H1 (cell line): ENCODE data around the gene MAP3K14. TPM values are rescaled to one million over a fixed set of nuclear protein-coding genes. Genes with fewer than 3 reads are reported as not detected.
A peak's percentile ranks its signal among the peaks of the same experiment; 100 is the strongest.

ENCODE experiments used
- CTCF ChIA-PET: fragments of 300-600 bp; sonication (Branson Sonifier 250); formaldehyde crosslinking; loops from one replicate; lab custom pipeline; 2021; ENCODE audit not compliant: partially characterized antibody; lab: Charles Lee
- POLR2A ChIA-PET: fragments of 300-600 bp; sonication (Branson Sonifier 250); formaldehyde crosslinking; loops from one replicate; lab custom pipeline; 2021; ENCODE audit warnings: inconsistent platforms; ENCODE audit not compliant: partially characterized antibody; lab: Charles Lee
- DNase-seq, 2 experiments: peaks; one replicate each; pipeline versions ENCODE4 v3.0.0 to v3.0.0-alpha.2; 2010 to 2022; ENCODE audit warnings: low spot score in 2 of 2, low read depth in 1 of 2, mixed read lengths in 1 of 2
- FAIRE-seq: peaks from 2 replicates; lab custom pipeline; 2011; peaks lifted over from hg19 to GRCh38; lab: Jason Lieb, UNC
- H2AFZ ChIP-seq: 2 replicates; pipeline ENCODE4 v1.8.1; 2012; ENCODE audit warnings: low read length, inconsistent platforms
- H2AK5ac ChIP-seq: 2 replicates; pipeline ENCODE4 v1.6.1; 2013; ENCODE audit warnings: low read depth, low read length
- H2BK120ac ChIP-seq: replicated peaks from 2 replicates; pipeline ENCODE3; 2013; ENCODE audit warnings: low read depth, low read length, inconsistent platforms
- H2BK12ac ChIP-seq: 2 replicates; pipeline ENCODE4 v1.6.1; 2013; ENCODE audit warnings: low read depth, low read length
- H2BK15ac ChIP-seq: 2 replicates; pipeline ENCODE4 v1.6.1; 2013; ENCODE audit warnings: low read length
- H2BK20ac ChIP-seq: 2 replicates; pipeline ENCODE4 v1.6.1; 2013; ENCODE audit warnings: low read length
- H2BK5ac ChIP-seq: 2 replicates; pipeline ENCODE4 v1.6.1; 2013; ENCODE audit warnings: low read depth, low read length
- H3K14ac ChIP-seq: 2 replicates; pipeline ENCODE4 v1.6.1; 2013; ENCODE audit warnings: inconsistent platforms; ENCODE audit not compliant: insufficient read length
- H3K18ac ChIP-seq: 2 replicates; pipeline ENCODE4 v1.6.1; 2013; ENCODE audit warnings: low read length; ENCODE audit errors: extremely low read depth
- H3K23ac ChIP-seq: 2 replicates; pipeline ENCODE4 v1.6.1; 2013; ENCODE audit warnings: inconsistent platforms; ENCODE audit not compliant: insufficient read length
- H3K23me2 ChIP-seq: 2 replicates; pipeline ENCODE4 v1.6.1; 2013; ENCODE audit warnings: low read depth, low read length
- H3K27ac ChIP-seq: 2 replicates; pipeline ENCODE4 v1.6.1; 2011; ENCODE audit warnings: low read depth, low read length, inconsistent platforms
- H3K27me3 ChIP-seq, 4 experiments: replicated peaks in 1 of 4; 1 replicate in 1 of 4; 2 replicates in 3 of 4; pipeline versions ENCODE4 v1.6.1 to v1.8.1; 2011 to 2013; ENCODE audit warnings: low read length in 3 of 4, mild to moderate bottlenecking in 3 of 4, inconsistent platforms in 2 of 4, mixed read lengths in 2 of 4, moderate library complexity in 1 of 4; ENCODE audit not compliant: control insufficient read depth in 3 of 4, insufficient read depth in 3 of 4; ENCODE audit errors: extremely low read depth in 1 of 4
- H3K36me3 ChIP-seq, 4 experiments: 2 replicates each; pipeline versions ENCODE4 v1.6.1 to v1.8.1; 2011 to 2013; ENCODE audit warnings: mild to moderate bottlenecking in 4 of 4, low read length in 3 of 4, moderate library complexity in 2 of 4, control low read depth in 1 of 4, inconsistent platforms in 1 of 4; ENCODE audit not compliant: insufficient read depth in 4 of 4, control insufficient read depth in 2 of 4
- H3K4ac ChIP-seq: replicated peaks from 2 replicates; pipeline ENCODE3; 2013; ENCODE audit warnings: low read length, low read depth, mixed read lengths, inconsistent platforms; ENCODE audit not compliant: insufficient read length
- H3K4me1 ChIP-seq, 4 experiments: replicated peaks in 1 of 4; 1 replicate in 1 of 4; 2 replicates in 3 of 4; pipeline versions ENCODE4 v1.6.1 to v1.8.1; 2011 to 2013; ENCODE audit warnings: low read length in 3 of 4, inconsistent platforms in 2 of 4, mixed read lengths in 1 of 4; ENCODE audit not compliant: insufficient read depth in 4 of 4, control insufficient read depth in 3 of 4
- H3K4me2 ChIP-seq, 2 experiments: 2 replicates each; pipeline versions ENCODE4 v1.6.1 to v1.8.1; 2011 to 2013; ENCODE audit warnings: low read depth in 2 of 2, low read length in 2 of 2, control low read depth in 1 of 2, inconsistent platforms in 1 of 2, mild to moderate bottlenecking in 1 of 2; ENCODE audit not compliant: insufficient read depth in 1 of 2
- H3K4me3 ChIP-seq, 4 experiments: fragments of 200-600, 300-600 bp in 1 of 4; sonication (generic), shearing (Covaris generic), sonication (Bioruptor Twin) in 1 of 4; 2 replicates each; pipeline versions ENCODE4 v1.5.1 to v1.8.1; 2011 to 2016; ENCODE audit warnings: low read length in 4 of 4, low read depth in 3 of 4, control low read depth in 2 of 4, inconsistent platforms in 2 of 4, mild to moderate bottlenecking in 2 of 4, mixed read lengths in 1 of 4, moderate library complexity in 1 of 4; ENCODE audit not compliant: insufficient read depth in 2 of 4; ENCODE audit errors: extremely low read depth in 1 of 4
- H3K56ac ChIP-seq: replicated peaks from 2 replicates; pipeline ENCODE3; 2013; ENCODE audit warnings: low read depth, mild to moderate bottlenecking, mixed read lengths, low read length, inconsistent platforms; ENCODE audit not compliant: insufficient read length
- H3K79me1 ChIP-seq: 2 replicates; pipeline ENCODE4 v1.6.1; 2013; ENCODE audit warnings: low read depth, low read length, control low read depth
- H3K79me2 ChIP-seq, 2 experiments: 2 replicates each; pipeline versions ENCODE4 v1.6.1 to v1.8.1; 2012 to 2013; ENCODE audit warnings: low read length in 2 of 2, mild to moderate bottlenecking in 2 of 2, inconsistent platforms in 1 of 2; ENCODE audit not compliant: insufficient read depth in 2 of 2, control insufficient read depth in 1 of 2
- H3K9ac ChIP-seq, 4 experiments: replicated peaks in 1 of 4; 1 replicate in 1 of 4; 2 replicates in 3 of 4; pipeline versions ENCODE4 v1.6.1 to v1.8.1; 2011 to 2013; ENCODE audit warnings: low read depth in 3 of 4, low read length in 3 of 4, control low read depth in 2 of 4, mild to moderate bottlenecking in 2 of 4, moderate library complexity in 2 of 4, inconsistent platforms in 1 of 4; ENCODE audit errors: extremely low read depth in 1 of 4
- H3K9me3 ChIP-seq, 2 experiments: 2 replicates each; pipeline versions ENCODE4 v1.6.1 to v1.8.1; 2012 to 2013; ENCODE audit warnings: mild to moderate bottlenecking in 2 of 2, moderate library complexity in 2 of 2, control low read depth in 1 of 2, inconsistent platforms in 1 of 2, low read depth in 1 of 2, low read length in 1 of 2, mixed read lengths in 1 of 2; ENCODE audit not compliant: insufficient read depth in 2 of 2
- H4K20me1 ChIP-seq, 2 experiments: replicated peaks in 1 of 2; 2 replicates each; pipeline versions ENCODE3 to v1.8.1; 2011 to 2013; ENCODE audit warnings: inconsistent platforms in 2 of 2, low read length in 2 of 2, mild to moderate bottlenecking in 1 of 2; ENCODE audit not compliant: insufficient read depth in 2 of 2, control insufficient read depth in 1 of 2
- H4K5ac ChIP-seq: 2 replicates; pipeline ENCODE4 v1.6.1; 2013; ENCODE audit warnings: low read length, low read depth, mixed read lengths, inconsistent platforms; ENCODE audit not compliant: insufficient read length
- H4K8ac ChIP-seq: 2 replicates; pipeline ENCODE4 v1.8.0; 2013; ENCODE audit warnings: mild to moderate bottlenecking, moderate library complexity, low read length, inconsistent platforms; ENCODE audit not compliant: insufficient read depth; ENCODE audit errors: extremely low read depth
- H4K91ac ChIP-seq: replicated peaks from 2 replicates; pipeline ENCODE3; 2013; ENCODE audit warnings: low read length, mixed read lengths, inconsistent platforms; ENCODE audit not compliant: insufficient read length
- CHD1 ChIP-seq: IDR thresholded peaks from 2 replicates; pipeline ENCODE4 v1.6.1; 2012; ENCODE audit warnings: low read depth, low read length, improper control_type of control experiment
- HDAC6 ChIP-seq: IDR thresholded peaks from one replicate; pipeline ENCODE4 v1.7.1; 2012; ENCODE audit warnings: low read depth, mild to moderate bottlenecking, inconsistent platforms, low read length, moderate library complexity
- KDM5A ChIP-seq: fragments of 200-600 bp; IDR thresholded peaks from 2 replicates; pipeline ENCODE4 v1.7.1; 2012; ENCODE audit warnings: mild to moderate bottlenecking, low read length, inconsistent platforms, mixed read lengths
- RAD21 ChIP-seq, 2 experiments: IDR thresholded peaks in 1 of 2; conservative IDR thresholded peaks in 1 of 2; 2 replicates each; pipeline ENCODE4 v1.6.1; 2011; ENCODE audit warnings: low read depth in 2 of 2, low read length in 2 of 2, improper control_type of control experiment in 1 of 2, inconsistent platforms in 1 of 2, mild to moderate bottlenecking in 1 of 2, moderate library complexity in 1 of 2
- WGBS, 2 experiments: shearing (Covaris generic) in 1 of 2; methylation state at CpG; one replicate each; pipeline versions ENCODE4 v1.1.6 to v1.1.7; 2013 to 2015; ENCODE audit warnings: low lambda C conversion rate in 2 of 2, mixed read lengths in 2 of 2, inconsistent platforms in 1 of 2, low coverage in 1 of 2, missing lambda C conversion rate in 1 of 2; ENCODE audit not compliant: insufficient replicate concordance in 2 of 2, insufficient coverage in 1 of 2, insufficient read length in 1 of 2; ENCODE audit errors: extremely low coverage in 1 of 2, missing lambda C conversion rate in 1 of 2; 5-methylcytosine and 5-hydroxymethylcytosine counted together
- polyA plus RNA-seq, 7 experiments: library from polyadenylated mRNA; depleted of rRNA in 3 of 7; stranded (reverse) in 5 of 7; unstranded in 2 of 7; fragments of >200 nt in 5 of 7; fragments of 200-250 nt in 2 of 7; gene quantifications; 1 replicate in 5 of 7; 2 replicates in 1 of 7; 4 replicates in 1 of 7; pipeline versions ENCODE4 v1.2.1 to v1.2.3, GENCODE V29; 2011 to 2013; ENCODE audit warnings: missing spikeins in 2 of 7, mixed read lengths in 2 of 7
- total RNA-seq: library from RNA; stranded (reverse); fragmentation: NEBNext Ultra II Directional; extraction: Animal tissue kit (Norgen Biotek cat#: 25700); gene quantifications from 2 replicates; pipeline ENCODE4 v1.2.1, GENCODE V29; 2021
- TF ChIP-seq, protein P1 (sequence below), 3 experiments: IDR thresholded peaks; 1 replicate in 2 of 3; 2 replicates in 1 of 3; pipeline versions ENCODE4 v1.5.1 to v1.6.1; 2011; ENCODE audit warnings: low read length in 3 of 3, mild to moderate bottlenecking in 3 of 3, inconsistent platforms in 2 of 3, low read depth in 1 of 3, moderate library complexity in 1 of 3; ENCODE audit not compliant: insufficient read depth in 1 of 3; ENCODE audit errors: control extremely low read depth in 1 of 3

MAP3K14 gene
- total and polyA plus RNA-seq, 2 of the 8 experiments (the other 6 are each of a cell fraction or from before 2014, with no cell fraction given) = 5.2 to 6.1 TPM

DNA sequence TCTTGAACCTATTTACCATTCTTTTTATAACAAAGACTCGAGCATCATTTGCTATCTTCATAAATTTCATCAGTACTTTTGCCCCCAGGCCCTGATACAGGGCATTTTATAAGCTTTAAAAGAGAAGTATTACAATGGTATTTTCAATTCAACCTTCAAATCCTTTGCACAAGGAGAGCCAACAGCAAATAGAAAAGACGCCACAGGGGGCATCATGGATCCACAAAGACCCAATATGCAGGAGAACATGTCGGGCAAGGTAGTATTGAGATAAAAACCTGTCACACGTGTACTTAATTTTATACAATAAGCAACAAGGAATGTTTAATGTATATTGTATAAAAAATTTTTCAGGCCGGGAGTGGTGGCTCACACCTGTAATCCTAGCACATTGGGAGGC lies 10.2 kb downstream of the MAP3K14 start:
- POLR2A ChIA-PET = interaction anchor here (1.3 kb wide), 1 partner anchor 158 kb away, joined by 3 read pairs; the partner anchor contains the start of gene HEXIM1
- H2BK5ac ChIP-seq = no peak overlapping the region

More for the DNA sequence above, 10.2 kb downstream of the MAP3K14 start:
- no peaks in the 10 kb centered on the region for H3K9me3 ChIP-seq
- H3K14ac ChIP-seq = no peak overlapping the region
- no peak overlapping the region for H3K56ac ChIP-seq
- H3K36me3 ChIP-seq = no peaks in the 10 kb centered on the region
- no peak overlapping the region for H4K5ac ChIP-seq
- H4K20me1 ChIP-seq = peaks cover 0 to 1% of the 10 kb centered on the region in 2 experiments
- H3K4me1 ChIP-seq = peaks cover 0 to 3% (median under 1%) of the 10 kb centered on the region in 4 experiments; a peak in 4 of 7 replicates
- no peak overlapping the region for H2BK15ac ChIP-seq
- no peak overlapping the region for H4K8ac ChIP-seq
- no peak overlapping the region for H3K4me2 ChIP-seq
- no peak overlapping the region for H2BK20ac ChIP-seq
- H3K79me2 ChIP-seq = peaks cover 3 to 33% of the 10 kb centered on the region in 2 experiments; a peak in 3 of 4 replicates
- no peak overlapping the region for H3K18ac ChIP-seq
- TF ChIP-seq, protein P1, sequence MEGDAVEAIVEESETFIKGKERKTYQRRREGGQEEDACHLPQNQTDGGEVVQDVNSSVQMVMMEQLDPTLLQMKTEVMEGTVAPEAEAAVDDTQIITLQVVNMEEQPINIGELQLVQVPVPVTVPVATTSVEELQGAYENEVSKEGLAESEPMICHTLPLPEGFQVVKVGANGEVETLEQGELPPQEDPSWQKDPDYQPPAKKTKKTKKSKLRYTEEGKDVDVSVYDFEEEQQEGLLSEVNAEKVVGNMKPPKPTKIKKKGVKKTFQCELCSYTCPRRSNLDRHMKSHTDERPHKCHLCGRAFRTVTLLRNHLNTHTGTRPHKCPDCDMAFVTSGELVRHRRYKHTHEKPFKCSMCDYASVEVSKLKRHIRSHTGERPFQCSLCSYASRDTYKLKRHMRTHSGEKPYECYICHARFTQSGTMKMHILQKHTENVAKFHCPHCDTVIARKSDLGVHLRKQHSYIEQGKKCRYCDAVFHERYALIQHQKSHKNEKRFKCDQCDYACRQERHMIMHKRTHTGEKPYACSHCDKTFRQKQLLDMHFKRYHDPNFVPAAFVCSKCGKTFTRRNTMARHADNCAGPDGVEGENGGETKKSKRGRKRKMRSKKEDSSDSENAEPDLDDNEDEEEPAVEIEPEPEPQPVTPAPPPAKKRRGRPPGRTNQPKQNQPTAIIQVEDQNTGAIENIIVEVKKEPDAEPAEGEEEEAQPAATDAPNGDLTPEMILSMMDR (IDR thresholded peaks at IDR 0.05; ENCODE audit: control extremely low read depth in 1 of 3, insufficient read depth in 1 of 3, low read depth in 1 of 3, low read length in 3 of 3) = peak in 2 of 3 experiments; percentile 16 to 20; a peak in 2 of 4 replicates
- TF ChIP-seq HDAC6 (no peak), CHD1 (no peak), KDM5A (no peak), RAD21 (IDR thresholded peaks at IDR 0.05 in 1 of 2, conservative IDR thresholded peaks at IDR 0.05 in 1 of 2; ENCODE audit: low read depth in 2 of 2, low read length in 2 of 2) (peak in 1 of 2 experiments; percentile 36; a peak in 3 of 4 replicates)
- H2BK12ac ChIP-seq = no peak overlapping the region
- no peak overlapping the region for H3K23ac ChIP-seq
- H3K4me3 ChIP-seq = no peak overlapping the region
- H3K4ac ChIP-seq = no peak overlapping the region
- no peak overlapping the region for H4K91ac ChIP-seq
- no peaks in the 10 kb centered on the region; a peak in 1 of 7 replicates for H3K27me3 ChIP-seq
- FAIRE-seq (no peak), DNase-seq (no peak)
- 78% methylated on average over 5 of the region's 5 CpGs; no CpG with 5 or more reads in 1 of the 2 experiments for WGBS, 2 experiments
- no peak overlapping the region for H2AFZ ChIP-seq
- no peak overlapping the region for H3K27ac ChIP-seq
- H3K79me1 ChIP-seq = peaks cover 3% of the 10 kb centered on the region; the same call in 1 of the 2 replicates
- no peak overlapping the region for H2AK5ac ChIP-seq
- H3K23me2 ChIP-seq = no peaks in the 10 kb centered on the region
- CTCF ChIA-PET = interaction anchor here (1.3 to 5.3 kb wide), 12 partner anchors 9 to 85 kb away, joined by 3 to 23 read pairs (median 4); no protein-coding TSS in a partner anchor
- H3K9ac ChIP-seq = no peak overlapping the region
- H2BK120ac ChIP-seq = no peak overlapping the region
